HG02852 (cell line): Measurements from ENCODE around the gene SPTBN5.
A peak's percentile ranks its signal among the peaks of the same experiment; 100 is the strongest.

Source experiments
- ATAC-seq: cut with Tn5 transposase; IDR thresholded peaks from one replicate; pipeline ENCODE4 v1.9.1; 2021; ENCODE audit warnings: mild to moderate bottlenecking, moderate library complexity; ENCODE audit not compliant: unreplicated experiment

Gene SPTBN5

GRCh38 chr15:41827290-41827879 lies 66.5 kb downstream of the SPTBN5 start:
- ATAC-seq: peak; percentile 13

GRCh38 chr15:41825572-41826535 lies 68.0 kb downstream of the SPTBN5 start:
- ATAC-seq: no peak

DNA sequence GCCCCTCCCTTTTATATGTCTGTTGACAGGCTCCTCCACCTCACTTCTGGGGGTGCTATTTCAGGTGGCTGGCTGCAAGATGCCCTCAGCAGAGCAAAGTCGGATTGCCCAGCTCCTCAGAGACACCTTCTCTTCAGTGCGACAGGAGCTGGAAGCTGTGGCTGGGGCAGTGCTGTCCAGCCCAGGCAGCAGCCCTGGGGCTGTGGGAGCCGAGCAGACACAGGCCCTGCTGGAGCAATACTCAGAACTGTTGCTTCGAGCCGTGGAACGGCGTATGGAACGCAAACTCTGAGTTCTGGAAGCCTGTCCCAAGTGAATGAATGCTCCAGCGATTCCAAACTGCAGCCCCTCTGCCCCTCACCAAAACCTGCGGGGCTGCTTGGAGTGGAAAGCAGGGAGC lies 68.7 kb downstream of the SPTBN5 start:
- ATAC-seq: no peak

DNA sequence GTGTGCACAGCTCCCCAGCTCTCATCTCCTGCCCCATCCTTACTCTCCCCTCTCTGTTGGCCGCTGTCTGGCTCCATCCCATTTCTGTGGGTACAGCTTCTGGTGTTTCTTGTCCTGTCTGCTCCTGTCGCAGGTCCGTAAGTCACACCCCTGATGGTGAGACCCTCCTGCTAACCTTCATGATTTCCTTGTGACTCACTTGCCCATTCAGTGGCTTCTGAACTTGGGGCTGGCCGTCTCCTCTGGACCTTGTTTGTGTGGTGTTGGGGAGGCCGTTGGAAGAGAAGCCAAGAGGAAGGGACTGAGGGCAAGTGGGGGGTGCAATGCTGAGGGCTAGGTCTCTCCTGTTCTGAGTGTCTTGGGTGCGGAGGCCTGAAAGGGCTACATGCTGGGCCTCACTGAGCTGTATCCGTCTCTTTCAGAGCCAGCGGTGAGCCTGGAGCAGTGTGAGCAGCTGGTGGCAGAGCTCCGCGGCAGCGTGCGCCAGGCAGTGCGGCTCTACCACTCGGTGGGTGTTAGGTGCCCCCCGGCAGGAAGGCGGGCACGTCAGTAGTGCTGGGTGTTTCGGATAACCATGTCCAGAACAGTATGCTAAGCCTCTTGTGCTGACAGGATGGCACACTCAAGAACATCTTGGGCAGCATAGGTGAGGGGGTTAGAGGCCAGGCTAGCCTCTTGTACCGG lies 69.6 kb downstream of the SPTBN5 start:
- no peak for ATAC-seq

- no peak for ATAC-seq
Observed at GRCh38 chr15:41823502-41823901, 70.4 kb downstream of the SPTBN5 start.

DNA sequence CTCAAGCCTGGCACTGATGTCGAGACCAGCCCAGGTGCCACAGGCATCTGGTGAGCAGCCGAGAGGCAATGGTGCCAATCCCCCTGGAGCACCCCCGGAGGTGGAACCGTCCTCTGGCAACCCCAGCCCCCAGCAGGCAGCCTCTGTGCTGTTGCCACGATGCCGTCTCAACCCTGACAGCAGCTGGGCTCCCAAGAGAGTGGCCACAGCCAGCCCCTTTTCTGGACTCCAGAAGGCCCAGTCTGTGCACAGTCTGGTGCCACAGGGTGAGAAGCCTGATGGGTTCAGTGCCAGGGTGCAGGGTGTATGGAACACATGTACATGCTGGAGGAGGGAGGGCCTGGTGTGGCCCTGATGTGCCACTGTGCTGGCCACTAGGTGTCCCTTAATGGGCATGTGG lies 70.9 kb downstream of the SPTBN5 start:
- ATAC-seq: no peak

DNA sequence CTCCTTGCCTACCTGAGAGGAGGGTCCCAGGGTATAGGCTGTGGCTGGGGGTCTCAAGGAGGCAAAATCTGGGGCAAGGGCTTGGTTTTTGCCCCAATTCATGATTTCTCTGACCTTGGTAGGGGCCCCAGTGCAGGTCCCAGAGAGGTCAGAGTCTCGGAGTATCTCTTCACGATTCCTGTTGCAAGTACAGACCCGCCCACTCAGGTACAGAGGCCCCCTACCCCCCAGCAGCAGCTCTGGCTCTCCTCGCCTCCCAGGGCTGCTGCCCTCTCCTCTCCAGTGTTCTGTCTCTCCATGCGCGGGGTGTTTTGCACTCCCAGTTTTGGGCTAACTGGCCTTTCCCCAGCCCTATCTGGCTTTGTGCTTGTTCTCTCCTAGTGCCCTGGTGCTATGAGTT lies 71.4 kb downstream of the SPTBN5 start:
- ATAC-seq: no peak

DNA sequence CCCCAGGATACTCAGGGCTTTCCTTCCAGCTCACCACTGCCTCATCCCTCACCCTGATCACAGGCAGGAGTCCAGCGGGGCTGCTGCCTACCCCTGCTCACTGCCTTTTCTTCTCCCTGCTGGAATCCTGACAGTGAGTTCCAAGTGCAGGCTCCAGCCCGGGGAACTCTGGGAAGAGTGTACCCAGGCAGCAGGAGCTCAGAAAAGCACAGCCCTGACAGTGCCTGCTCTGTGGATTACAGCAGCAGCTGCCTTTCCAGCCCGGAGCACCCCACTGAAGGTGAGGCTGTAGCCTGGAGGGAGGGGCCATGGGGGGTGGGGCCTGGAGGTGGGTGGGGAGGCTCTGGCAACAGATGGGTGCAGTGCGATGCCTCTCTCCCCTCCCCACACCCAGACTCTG lies 72.0 kb downstream of the SPTBN5 start:
- no peak for ATAC-seq

- ATAC-seq: no peak
Observed at GRCh38 chr15:41820791-41821423, 72.9 kb downstream of the SPTBN5 start.

DNA sequence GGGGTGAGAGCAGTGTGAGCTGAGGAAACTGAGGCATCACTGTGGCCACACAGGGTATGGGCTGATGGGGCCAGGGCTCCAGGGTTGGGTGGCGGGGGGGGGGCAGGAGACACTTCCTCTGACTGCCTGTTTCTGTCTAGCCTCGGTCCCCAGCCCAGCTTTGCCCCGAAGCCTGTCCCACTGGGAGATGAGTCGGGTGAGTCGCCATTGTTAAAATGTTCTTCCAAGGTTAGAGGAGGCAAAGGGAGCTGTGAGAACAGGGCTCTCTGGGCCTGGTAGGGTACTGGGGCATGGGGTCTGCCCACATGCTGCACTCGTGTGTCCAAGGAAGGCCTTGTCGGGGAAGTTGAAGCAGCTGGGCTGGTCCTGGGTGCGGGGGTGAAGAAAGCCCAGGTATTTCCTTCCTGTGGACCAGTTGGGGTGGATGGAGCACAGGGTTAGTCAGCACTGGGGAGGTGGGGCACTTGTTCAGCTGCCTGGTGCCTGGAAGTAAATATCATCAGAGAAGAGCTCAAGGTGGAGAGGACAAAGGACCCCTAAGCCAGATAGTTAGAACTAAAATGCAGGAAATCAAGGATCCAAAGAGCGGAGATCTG lies 74.3 kb downstream of the SPTBN5 start:
- ATAC-seq: no peak

DNA sequence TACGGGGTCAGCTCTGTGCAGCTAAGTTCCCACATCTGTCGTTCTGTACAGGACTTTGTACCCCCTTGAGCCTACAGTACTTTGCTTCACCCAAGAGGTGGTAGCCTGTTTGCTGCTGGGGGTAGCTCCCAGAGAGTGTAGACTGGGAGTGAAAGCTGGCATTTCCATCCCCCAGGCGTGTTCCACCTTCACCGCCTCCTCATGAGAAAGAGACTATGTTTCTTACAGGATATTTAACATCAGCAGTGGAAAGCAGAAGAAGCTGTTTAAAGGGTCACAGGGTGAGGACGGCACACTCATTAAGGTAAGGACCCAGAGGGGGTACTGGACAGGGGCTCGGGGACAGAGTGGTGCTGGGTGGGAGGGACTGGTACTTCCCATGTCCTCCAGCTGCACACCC lies 76.1 kb downstream of the SPTBN5 start:
- ATAC-seq: no peak

- no peak for ATAC-seq
Observed at GRCh38 chr15:41817327-41817726, 76.5 kb downstream of the SPTBN5 start.

DNA sequence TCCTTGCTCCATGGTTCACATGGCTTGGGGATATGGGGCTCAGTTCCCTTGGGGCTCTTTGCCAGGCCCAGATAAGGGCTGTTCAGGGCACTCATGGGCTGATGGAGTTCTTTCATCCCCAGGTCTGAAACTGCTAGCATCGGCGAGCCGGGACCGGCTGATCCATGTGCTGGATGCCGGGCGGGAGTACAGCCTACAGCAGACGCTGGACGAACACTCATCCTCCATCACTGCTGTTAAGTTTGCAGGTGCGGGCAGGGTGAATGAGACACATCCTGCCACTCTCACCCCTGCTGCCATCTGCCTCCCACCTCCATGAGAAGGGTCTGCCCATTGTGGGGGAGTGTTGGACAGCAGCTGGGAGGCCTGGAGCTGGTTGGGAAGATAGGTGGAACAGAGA lies 77.1 kb downstream of the SPTBN5 start:
- ATAC-seq: no peak

DNA sequence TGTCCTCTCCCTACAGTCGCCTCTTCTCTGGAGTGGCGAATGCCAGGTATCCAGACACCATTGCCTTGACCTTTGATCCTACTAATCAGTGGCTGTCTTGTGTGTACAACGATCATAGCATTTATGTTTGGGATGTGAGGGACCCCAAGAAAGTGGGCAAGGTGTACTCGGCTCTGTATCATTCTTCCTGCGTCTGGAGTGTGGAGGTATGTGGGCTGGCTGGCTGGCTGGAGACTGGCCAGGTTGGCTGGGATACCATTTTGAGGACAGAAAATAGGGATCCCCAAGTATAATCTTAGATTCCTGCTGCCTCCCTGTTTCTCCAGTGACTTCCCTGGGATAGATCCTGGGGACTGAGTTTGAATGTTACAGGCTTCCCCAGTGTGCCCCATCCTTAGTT lies 79.3 kb downstream of the SPTBN5 start:
- ATAC-seq: no peak

- no peak for ATAC-seq
Observed at GRCh38 chr15:41813426-41813825, 80.4 kb downstream of the SPTBN5 start.

- ATAC-seq: no peak
Observed at GRCh38 chr15:41812820-41813375, 81.0 kb downstream of the SPTBN5 start.

DNA sequence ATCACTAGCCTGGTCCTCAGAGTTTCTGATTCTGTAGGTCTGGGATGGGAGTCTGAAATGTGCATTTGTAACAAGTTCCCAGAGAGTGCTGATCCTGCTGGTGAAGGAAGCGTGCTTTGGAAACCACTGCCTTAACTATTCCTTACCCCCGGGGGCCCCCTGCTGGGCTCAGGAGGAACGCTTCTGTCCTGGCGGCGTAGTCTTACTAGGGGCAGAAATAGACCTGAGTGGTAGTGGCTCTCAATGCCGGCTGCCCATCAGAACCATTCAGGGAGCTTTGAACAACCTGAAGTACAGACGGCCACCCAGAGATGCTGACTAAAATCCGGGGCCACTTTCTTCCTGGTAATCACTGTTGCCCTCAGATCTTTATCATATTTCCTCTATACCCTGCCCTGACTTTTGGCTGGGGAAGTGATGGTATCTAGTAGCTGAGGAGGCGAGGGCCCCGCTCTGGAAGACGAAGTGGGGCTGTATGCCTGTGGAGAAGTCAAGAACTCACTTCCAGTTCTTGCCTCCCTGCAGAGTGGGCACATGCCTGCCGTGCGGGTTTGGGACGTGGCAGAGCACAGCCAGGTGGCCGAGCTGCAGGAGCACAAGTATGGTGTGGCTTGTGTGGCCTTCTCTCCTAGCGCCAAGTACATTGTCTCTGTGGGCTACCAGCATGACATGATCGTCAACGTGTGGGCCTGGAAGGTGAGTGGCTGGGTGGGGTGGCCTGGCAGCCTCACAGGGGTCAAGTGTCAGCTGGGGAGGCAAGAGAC lies 82.2 kb downstream of the SPTBN5 start:
- no peak for ATAC-seq

GRCh38 chr15:41810651-41811431 lies 83.0 kb downstream of the SPTBN5 start:
- no peak for ATAC-seq
